HepG2 (cell line): ENCODE results near the gene UTP25. TPM values are rescaled to one million over a fixed set of nuclear protein-coding genes. Genes with fewer than 3 reads are reported as not detected.

ENCODE experiments used
- ATAC-seq: fragments of 200-7000 bp; cut with Tn5 transposase; 3 replicates; pipeline ENCODE4 v1.9.1; 2020; ENCODE audit warnings: mild to moderate bottlenecking, moderate library complexity
- BruUV-seq: library from RNA; stranded (reverse); fragments of 400-500 nt; replicated peaks from 2 replicates; lab custom pipeline; 2021; lab: Mats Ljungman, UMichigan
- CTCF ChIA-PET: fragments of 300-600 bp; formaldehyde crosslinking; extraction: SDS; loops from one replicate; lab custom pipeline; 2021; ENCODE audit warnings: low total read pairs, inconsistent platforms, low intra/inter-chr PET ratio; lab: Yijun Ruan, JAX
- POLR2A ChIA-PET: fragments of 350-600 bp; sonication (Branson Sonifier 250); formaldehyde crosslinking; loops from one replicate; lab custom pipeline; 2020; ENCODE audit warnings: antibody characterized with exemption, inconsistent platforms; lab: Yijun Ruan, JAX
- DNase-seq: peaks from one replicate; pipeline ENCODE4 v3.0.0-alpha.2; 2015; ENCODE audit warnings: low spot score
- FAIRE-seq: peaks from 3 replicates; lab custom pipeline; 2011; peaks lifted over from hg19 to GRCh38; lab: Jason Lieb, UNC
- H2AFZ ChIP-seq: one replicate; pipeline ENCODE4 v1.6.1; 2011; ENCODE audit warnings: low read length, inconsistent platforms
- H3K27ac ChIP-seq: fragments of 300-600 bp; 3 replicates; pipeline ENCODE4 v1.8.0; 2011; ENCODE audit warnings: mixed run types, mild to moderate bottlenecking, mixed read lengths, low read length, inconsistent platforms; ENCODE audit not compliant: insufficient read depth; ENCODE audit errors: extremely low read length
- H3K27me3 ChIP-seq, 2 experiments: fragments of 200-600 bp in 1 of 2; 2 replicates in 1 of 2; 3 replicates in 1 of 2; pipeline versions ENCODE4 v1.6.0 to v1.8.0; 2011; ENCODE audit warnings: low read length in 2 of 2, mild to moderate bottlenecking in 2 of 2, moderate library complexity in 2 of 2, inconsistent platforms in 1 of 2; ENCODE audit not compliant: insufficient read depth in 2 of 2, control insufficient read depth in 1 of 2
- H3K36me3 ChIP-seq, 2 experiments: fragments of 200-600 bp in 1 of 2; replicated peaks in 1 of 2; 2 replicates in 1 of 2; 3 replicates in 1 of 2; pipeline versions ENCODE4 v1.5.1 to v1.8.0; 2011; ENCODE audit warnings: low read length in 2 of 2, inconsistent platforms in 1 of 2; ENCODE audit not compliant: insufficient read depth in 2 of 2, control insufficient read depth in 1 of 2
- H3K4me1 ChIP-seq: 2 replicates; pipeline ENCODE4 v1.5.1; 2012; ENCODE audit warnings: low read length, inconsistent platforms; ENCODE audit not compliant: insufficient read depth
- H3K4me2 ChIP-seq: 2 replicates; pipeline ENCODE4 v1.6.0; 2011; ENCODE audit warnings: low read depth, low read length, inconsistent platforms
- H3K4me3 ChIP-seq, 3 experiments: fragments of 200-600 bp in 1 of 3; sonication (generic), shearing (Covaris generic) in 1 of 3; replicated peaks in 1 of 3; 2 replicates each; pipeline ENCODE4 v1.5.1; 2011 to 2016; ENCODE audit warnings: low read length in 3 of 3, inconsistent platforms in 2 of 3, low read depth in 2 of 3, mild to moderate bottlenecking in 2 of 3, control low read depth in 1 of 3, mixed read lengths in 1 of 3; ENCODE audit not compliant: insufficient read depth in 1 of 3
- H3K79me2 ChIP-seq: one replicate; pipeline ENCODE4 v1.6.1; 2011; ENCODE audit warnings: low read length, inconsistent platforms; ENCODE audit not compliant: insufficient read depth
- H3K9ac ChIP-seq: 2 replicates; pipeline ENCODE4 v1.6.0; 2011; ENCODE audit warnings: mild to moderate bottlenecking, low read depth, low read length, inconsistent platforms; ENCODE audit not compliant: insufficient read depth
- H3K9me3 ChIP-seq: 2 replicates; pipeline ENCODE4 v1.5.1; 2012; ENCODE audit warnings: mild to moderate bottlenecking, low read length
- H4K20me1 ChIP-seq: 2 replicates; pipeline ENCODE4 v1.6.0; 2011; ENCODE audit warnings: inconsistent platforms, mild to moderate bottlenecking, low read length, moderate library complexity; ENCODE audit not compliant: insufficient read depth
- RFXAP ChIP-seq: sonication (generic); formaldehyde crosslinking; IDR thresholded peaks from 2 replicates; pipeline ENCODE4 v1.4.0; 2020; ENCODE audit warnings: missing genetic modification reagents, borderline replicate concordance
- SMC3 ChIP-seq: IDR thresholded peaks from 2 replicates; pipeline ENCODE4 v1.6.1; 2011; ENCODE audit warnings: low read length, improper control_type of control experiment
- ZNF543 ChIP-seq: sonication (generic); formaldehyde crosslinking; IDR thresholded peaks from 2 replicates; pipeline ENCODE4 v1.4.0; 2020; ENCODE audit warnings: mild to moderate bottlenecking, missing genetic modification reagents
- ZNF7 ChIP-seq: IDR thresholded peaks from 2 replicates; pipeline ENCODE4 v1.6.1; 2016; ENCODE audit warnings: missing biosample characterization, missing genetic modification reagents
- ZNF777 ChIP-seq: sonication (generic); formaldehyde crosslinking; IDR thresholded peaks from 2 replicates; pipeline ENCODE4 v1.4.0; 2020; ENCODE audit warnings: missing genetic modification reagents
- ZSCAN22 ChIP-seq: sonication (generic); formaldehyde crosslinking; IDR thresholded peaks from 2 replicates; pipeline ENCODE4 v1.4.0; 2020; ENCODE audit warnings: mild to moderate bottlenecking, missing genetic modification reagents
- ZZZ3 ChIP-seq: sonication (generic); formaldehyde crosslinking; IDR thresholded peaks from 2 replicates; pipeline ENCODE4 v1.4.0; 2020; ENCODE audit warnings: missing genetic modification reagents, mild to moderate bottlenecking, borderline replicate concordance
- WGBS: methylation state at CpG from one replicate; pipeline ENCODE4 v1.1.6; 2017; ENCODE audit warnings: low lambda C conversion rate; 5-methylcytosine and 5-hydroxymethylcytosine counted together
- in situ Hi-C: cut with HindIII; loops from 2 replicates; pipeline ENCODE4 v1.10.0; 2017; ENCODE audit warnings: low pct_unique_long_range_greater_than_20kb; ENCODE audit not compliant: extremely low pct_ligation_motif_present
- intact Hi-C: fragments of 100-400 bp; cut with micrococcal nuclease; formaldehyde crosslinking; loops from one replicate; pipeline ENCODE4 v1.10.0; 2022; ENCODE audit not compliant: unreplicated experiment
- polyA plus RNA-seq, 8 experiments: library from polyadenylated mRNA; depleted of rRNA in 3 of 8; stranded (reverse) in 7 of 8; unstranded in 1 of 8; fragments of >200 nt; fragmentation: Illumina TruSeq in 4 of 8; extraction: Trizol in 4 of 8; gene quantifications; 2 replicates each; pipeline versions ENCODE4 v1.2.1 to v1.2.3, GENCODE V29; 2011 to 2016; ENCODE audit warnings: low read depth in 4 of 8, missing spikeins in 1 of 8, mixed read lengths in 1 of 8; ENCODE audit not compliant: insufficient read depth in 1 of 8
- total RNA-seq, 5 experiments: library from RNA; depleted of rRNA; stranded (reverse); fragments of >200 nt; fragmentation: Illumina TruSeq; extraction: Trizol; gene quantifications; 2 replicates each; pipeline ENCODE4 v1.2.3, GENCODE V29; 2016; ENCODE audit warnings: low read depth in 1 of 5
- TF ChIP-seq, protein P1 (sequence below): sonication (generic); formaldehyde crosslinking; IDR thresholded peaks from 2 replicates; pipeline ENCODE4 v1.5.0; 2020; ENCODE audit warnings: mild to moderate bottlenecking, missing genetic modification reagents, moderate library complexity
- TF ChIP-seq, protein P2 (sequence below): sonication (generic); formaldehyde crosslinking; IDR thresholded peaks from 2 replicates; pipeline ENCODE4 v1.8.1; 2023; ENCODE audit warnings: mild to moderate bottlenecking, missing genetic modification reagents, borderline replicate concordance
- TF ChIP-seq, protein P3 (sequence below): sonication (generic); formaldehyde crosslinking; conservative IDR thresholded peaks from 2 replicates; pipeline ENCODE4 v1.4.0; 2020; ENCODE audit warnings: mild to moderate bottlenecking, missing genetic modification reagents, moderate library complexity

Gene UTP25
- total and polyA plus RNA-seq, 2 of the 13 experiments (the other 11 are each of a cell fraction or from before 2014, with no cell fraction given) = 4.8 to 5.7 TPM

DNA sequence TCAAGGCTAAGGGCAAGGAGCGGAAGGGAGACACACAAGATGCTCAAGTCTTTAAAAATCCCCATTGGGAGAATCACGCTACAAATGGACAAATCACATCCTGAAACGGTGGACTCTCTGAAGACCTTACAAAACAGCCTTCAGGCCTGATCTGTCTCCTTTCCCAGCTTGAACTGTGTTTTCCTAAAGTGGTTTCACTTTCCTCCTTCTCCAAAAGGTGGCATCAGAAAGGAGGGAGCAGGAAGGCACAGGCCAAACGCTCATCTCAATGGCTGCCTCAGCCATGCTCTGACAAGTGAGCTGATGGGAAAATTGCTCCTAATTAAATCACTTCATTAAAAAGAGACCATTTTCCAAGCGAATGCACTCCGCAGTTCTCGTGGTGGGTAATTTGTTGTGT is 47.7 kb downstream of the UTP25 start:
- DNase-seq = peak; percentile 36
- POLR2A ChIA-PET = no interaction called here
- H3K4me2 ChIP-seq = peak overlapping the region; percentile 63

More for the DNA sequence above, 47.7 kb downstream of the UTP25 start:
- H2AFZ ChIP-seq = no peak overlapping the region
- FAIRE-seq (no peak), ATAC-seq (peak; percentile 98)
- H3K27ac ChIP-seq = no peak overlapping the region
- BruUV-seq = no TSS peak
- in situ Hi-C loops = no loop called here
- H3K4me1 ChIP-seq = no peaks in the 10 kb centered on the region
- H3K79me2 ChIP-seq = no peaks in the 10 kb centered on the region
- peaks cover 0 to 5% of the 10 kb centered on the region in 2 experiments; a peak in 1 of 5 replicates for H3K27me3 ChIP-seq
- H4K20me1 ChIP-seq = no peaks in the 10 kb centered on the region
- no peaks in the 10 kb centered on the region for H3K9me3 ChIP-seq
- no peak overlapping the region for H3K9ac ChIP-seq
- no peak overlapping the region; a peak in 1 of 6 replicates for H3K4me3 ChIP-seq
- no peaks in the 10 kb centered on the region for H3K36me3 ChIP-seq
- intact Hi-C loops = no loop called here
- WGBS = 3% methylated on average over 7 of the region's 7 CpGs
- TF ChIP-seq, protein P1, sequence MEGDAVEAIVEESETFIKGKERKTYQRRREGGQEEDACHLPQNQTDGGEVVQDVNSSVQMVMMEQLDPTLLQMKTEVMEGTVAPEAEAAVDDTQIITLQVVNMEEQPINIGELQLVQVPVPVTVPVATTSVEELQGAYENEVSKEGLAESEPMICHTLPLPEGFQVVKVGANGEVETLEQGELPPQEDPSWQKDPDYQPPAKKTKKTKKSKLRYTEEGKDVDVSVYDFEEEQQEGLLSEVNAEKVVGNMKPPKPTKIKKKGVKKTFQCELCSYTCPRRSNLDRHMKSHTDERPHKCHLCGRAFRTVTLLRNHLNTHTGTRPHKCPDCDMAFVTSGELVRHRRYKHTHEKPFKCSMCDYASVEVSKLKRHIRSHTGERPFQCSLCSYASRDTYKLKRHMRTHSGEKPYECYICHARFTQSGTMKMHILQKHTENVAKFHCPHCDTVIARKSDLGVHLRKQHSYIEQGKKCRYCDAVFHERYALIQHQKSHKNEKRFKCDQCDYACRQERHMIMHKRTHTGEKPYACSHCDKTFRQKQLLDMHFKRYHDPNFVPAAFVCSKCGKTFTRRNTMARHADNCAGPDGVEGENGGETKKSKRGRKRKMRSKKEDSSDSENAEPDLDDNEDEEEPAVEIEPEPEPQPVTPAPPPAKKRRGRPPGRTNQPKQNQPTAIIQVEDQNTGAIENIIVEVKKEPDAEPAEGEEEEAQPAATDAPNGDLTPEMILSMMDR (CRISPR knock-in tag) = peak; percentile 46
- TF ChIP-seq RFXAP (no peak), ZNF543 (CRISPR knock-in tag) (no peak), ZSCAN22 (no peak), ZNF777 (CRISPR knock-in tag) (no peak), SMC3 (peak; percentile 15; the same call in 1 of the 2 replicates), ZNF7 (peak; percentile 78), ZZZ3 (CRISPR knock-in tag) (no peak)
- TF ChIP-seq, protein P2, sequence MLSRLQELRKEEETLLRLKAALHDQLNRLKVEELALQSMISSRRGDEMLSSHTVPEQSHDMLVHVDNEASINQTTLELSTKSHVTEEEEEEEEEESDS (CRISPR knock-in tag) = no peak
- TF ChIP-seq, protein P3, sequence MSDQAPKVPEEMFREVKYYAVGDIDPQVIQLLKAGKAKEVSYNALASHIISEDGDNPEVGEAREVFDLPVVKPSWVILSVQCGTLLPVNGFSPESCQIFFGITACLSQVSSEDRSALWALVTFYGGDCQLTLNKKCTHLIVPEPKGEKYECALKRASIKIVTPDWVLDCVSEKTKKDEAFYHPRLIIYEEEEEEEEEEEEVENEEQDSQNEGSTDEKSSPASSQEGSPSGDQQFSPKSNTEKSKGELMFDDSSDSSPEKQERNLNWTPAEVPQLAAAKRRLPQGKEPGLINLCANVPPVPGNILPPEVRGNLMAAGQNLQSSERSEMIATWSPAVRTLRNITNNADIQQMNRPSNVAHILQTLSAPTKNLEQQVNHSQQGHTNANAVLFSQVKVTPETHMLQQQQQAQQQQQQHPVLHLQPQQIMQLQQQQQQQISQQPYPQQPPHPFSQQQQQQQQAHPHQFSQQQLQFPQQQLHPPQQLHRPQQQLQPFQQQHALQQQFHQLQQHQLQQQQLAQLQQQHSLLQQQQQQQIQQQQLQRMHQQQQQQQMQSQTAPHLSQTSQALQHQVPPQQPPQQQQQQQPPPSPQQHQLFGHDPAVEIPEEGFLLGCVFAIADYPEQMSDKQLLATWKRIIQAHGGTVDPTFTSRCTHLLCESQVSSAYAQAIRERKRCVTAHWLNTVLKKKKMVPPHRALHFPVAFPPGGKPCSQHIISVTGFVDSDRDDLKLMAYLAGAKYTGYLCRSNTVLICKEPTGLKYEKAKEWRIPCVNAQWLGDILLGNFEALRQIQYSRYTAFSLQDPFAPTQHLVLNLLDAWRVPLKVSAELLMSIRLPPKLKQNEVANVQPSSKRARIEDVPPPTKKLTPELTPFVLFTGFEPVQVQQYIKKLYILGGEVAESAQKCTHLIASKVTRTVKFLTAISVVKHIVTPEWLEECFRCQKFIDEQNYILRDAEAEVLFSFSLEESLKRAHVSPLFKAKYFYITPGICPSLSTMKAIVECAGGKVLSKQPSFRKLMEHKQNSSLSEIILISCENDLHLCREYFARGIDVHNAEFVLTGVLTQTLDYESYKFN (CRISPR knock-in tag) = no peak
- CTCF ChIA-PET = interaction anchor here (0.8 kb wide), 1 partner anchor 15 kb away, joined by 3 read pairs; no protein-coding TSS in a partner anchor
